Smooth muscle cell (in vitro differentiated cells): ENCODE measurements around the gene SPINT2. TPM values are rescaled to one million over a fixed set of nuclear protein-coding genes. Genes with fewer than 3 reads are reported as not detected.

Source experiments
- DNase-seq: peaks from one replicate; lab custom pipeline; 2025; ENCODE audit not compliant: unreplicated experiment; lab: John Stamatoyannopoulos, UW
- H2AFZ ChIP-seq: fragments of 200-600 bp; sonication (generic); 2 replicates; pipeline ENCODE4 v1.6.0; 2016; ENCODE audit warnings: antibody characterized with exemption, low read depth, mild to moderate bottlenecking
- H3F3A ChIP-seq: fragments of 200-600 bp; sonication (generic); 2 replicates; pipeline ENCODE4 v1.6.0; 2017; ENCODE audit warnings: antibody characterized with exemption, low read depth
- H3K27ac ChIP-seq: fragments of 200-600 bp; sonication (generic); 2 replicates; pipeline ENCODE4 v1.5.1; 2016; ENCODE audit warnings: low read depth, mild to moderate bottlenecking
- H3K27me3 ChIP-seq: fragments of 200-600 bp; sonication (generic); 2 replicates; pipeline ENCODE4 v1.6.1; 2016; ENCODE audit warnings: low read depth, mild to moderate bottlenecking
- H3K36me3 ChIP-seq: fragments of 200-600 bp; sonication (generic); 2 replicates; pipeline ENCODE4 v1.5.1; 2016; ENCODE audit warnings: low read depth
- H3K4me1 ChIP-seq: fragments of 200-600 bp; sonication (generic); 2 replicates; pipeline ENCODE4 v1.5.1; 2016; ENCODE audit warnings: low read depth
- H3K4me2 ChIP-seq: fragments of 200-600 bp; sonication (generic); 2 replicates; pipeline ENCODE4 v1.6.0; 2016; ENCODE audit warnings: mild to moderate bottlenecking
- H3K4me3 ChIP-seq: fragments of 200-600 bp; sonication (generic); 2 replicates; pipeline ENCODE4 v1.5.1; 2016; ENCODE audit warnings: mild to moderate bottlenecking
- H3K79me2 ChIP-seq: fragments of 200-600 bp; sonication (generic); 2 replicates; pipeline ENCODE4 v1.6.0; 2016; ENCODE audit warnings: low read depth, mild to moderate bottlenecking
- H3K9ac ChIP-seq: fragments of 200-600 bp; sonication (generic); 2 replicates; pipeline ENCODE4 v1.6.0; 2016; ENCODE audit warnings: low read depth
- H3K9me3 ChIP-seq: fragments of 200-600 bp; sonication (generic); replicated peaks from 2 replicates; pipeline ENCODE4 v1.5.1; 2016; ENCODE audit warnings: low read depth
- H4K20me1 ChIP-seq: fragments of 200-600 bp; sonication (generic); 2 replicates; pipeline ENCODE4 v1.6.0; 2016; ENCODE audit warnings: low read depth
- WGBS: methylation state at CpG from one replicate; pipeline ENCODE4 v1.1.7; 2016; ENCODE audit warnings: low lambda C conversion rate; 5-methylcytosine and 5-hydroxymethylcytosine counted together
- polyA plus RNA-seq: library from polyadenylated mRNA; unstranded; fragments of >200 nt; fragmentation: Nextera tagmentation; extraction: Ambion mirVana; gene quantifications from 2 replicates; pipeline ENCODE4 v1.2.1, GENCODE V29; 2016
- total RNA-seq: library from RNA; depleted of rRNA; stranded (reverse); fragments of >200 nt; gene quantifications from 2 replicates; pipeline ENCODE4 v1.2.3, GENCODE V29; 2014
- TF ChIP-seq, protein P1 (sequence below): fragments of 200-600 bp; sonication (generic); IDR thresholded peaks from 2 replicates; pipeline ENCODE4 v1.5.1; 2017; ENCODE audit warnings: borderline replicate concordance, mild to moderate bottlenecking, antibody characterized with exemption; ENCODE audit not compliant: insufficient read depth, poor library complexity, severe bottlenecking

SPINT2 gene
- total and polyA plus RNA-seq, 2 experiments from 2014 or later: 153 to 201 TPM

DNA sequence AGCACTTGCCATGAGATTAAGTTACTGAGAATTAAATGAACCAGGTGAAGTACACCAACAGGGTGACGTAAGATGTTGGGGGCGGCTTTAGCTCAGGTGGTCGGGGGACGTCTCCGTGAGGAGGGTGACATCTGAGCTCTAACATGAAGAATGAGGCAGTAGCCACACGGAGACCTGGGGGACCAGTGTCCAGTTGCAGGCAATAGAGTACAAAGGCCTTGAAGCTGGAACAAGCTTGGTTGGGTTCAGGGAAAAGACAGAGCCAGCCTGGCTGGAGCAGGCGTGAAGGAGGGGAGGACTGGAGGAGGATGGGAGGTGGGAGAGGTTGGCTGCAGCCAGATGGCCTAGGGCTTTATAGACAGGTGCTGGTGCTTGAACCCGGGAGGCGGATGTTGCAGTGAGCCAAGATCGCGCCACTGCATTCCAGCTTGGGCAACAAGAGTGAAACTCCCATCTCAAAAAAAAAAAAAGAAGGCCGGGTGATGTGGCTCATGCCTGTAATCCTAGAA, 1.6 kb downstream of the SPINT2 start:
- peak overlapping the region; percentile 91 for H3K4me2 ChIP-seq
- H3K9me3 ChIP-seq: no peaks in the 10 kb centered on the region
- TF ChIP-seq, protein P1, sequence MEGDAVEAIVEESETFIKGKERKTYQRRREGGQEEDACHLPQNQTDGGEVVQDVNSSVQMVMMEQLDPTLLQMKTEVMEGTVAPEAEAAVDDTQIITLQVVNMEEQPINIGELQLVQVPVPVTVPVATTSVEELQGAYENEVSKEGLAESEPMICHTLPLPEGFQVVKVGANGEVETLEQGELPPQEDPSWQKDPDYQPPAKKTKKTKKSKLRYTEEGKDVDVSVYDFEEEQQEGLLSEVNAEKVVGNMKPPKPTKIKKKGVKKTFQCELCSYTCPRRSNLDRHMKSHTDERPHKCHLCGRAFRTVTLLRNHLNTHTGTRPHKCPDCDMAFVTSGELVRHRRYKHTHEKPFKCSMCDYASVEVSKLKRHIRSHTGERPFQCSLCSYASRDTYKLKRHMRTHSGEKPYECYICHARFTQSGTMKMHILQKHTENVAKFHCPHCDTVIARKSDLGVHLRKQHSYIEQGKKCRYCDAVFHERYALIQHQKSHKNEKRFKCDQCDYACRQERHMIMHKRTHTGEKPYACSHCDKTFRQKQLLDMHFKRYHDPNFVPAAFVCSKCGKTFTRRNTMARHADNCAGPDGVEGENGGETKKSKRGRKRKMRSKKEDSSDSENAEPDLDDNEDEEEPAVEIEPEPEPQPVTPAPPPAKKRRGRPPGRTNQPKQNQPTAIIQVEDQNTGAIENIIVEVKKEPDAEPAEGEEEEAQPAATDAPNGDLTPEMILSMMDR: no peak
- H3K4me3 ChIP-seq: peak overlapping the region; percentile 70
- peaks cover 23% of the 10 kb centered on the region for H3K79me2 ChIP-seq
- H3K4me1 ChIP-seq: peaks cover 34% of the 10 kb centered on the region
- 77% methylated on average over 12 of the region's 12 CpGs for WGBS
- peak overlapping the region; percentile 69 for H3K27ac ChIP-seq
- no peak overlapping the region for H2AFZ ChIP-seq
- H3K27me3 ChIP-seq: no peaks in the 10 kb centered on the region
- no peaks in the 10 kb centered on the region for H3K36me3 ChIP-seq
- DNase-seq: no peak
- no peak overlapping the region for H3K9ac ChIP-seq
- H4K20me1 ChIP-seq: peaks cover 40% of the 10 kb centered on the region
- H3F3A ChIP-seq: peaks cover 24% of the 10 kb centered on the region

DNA sequence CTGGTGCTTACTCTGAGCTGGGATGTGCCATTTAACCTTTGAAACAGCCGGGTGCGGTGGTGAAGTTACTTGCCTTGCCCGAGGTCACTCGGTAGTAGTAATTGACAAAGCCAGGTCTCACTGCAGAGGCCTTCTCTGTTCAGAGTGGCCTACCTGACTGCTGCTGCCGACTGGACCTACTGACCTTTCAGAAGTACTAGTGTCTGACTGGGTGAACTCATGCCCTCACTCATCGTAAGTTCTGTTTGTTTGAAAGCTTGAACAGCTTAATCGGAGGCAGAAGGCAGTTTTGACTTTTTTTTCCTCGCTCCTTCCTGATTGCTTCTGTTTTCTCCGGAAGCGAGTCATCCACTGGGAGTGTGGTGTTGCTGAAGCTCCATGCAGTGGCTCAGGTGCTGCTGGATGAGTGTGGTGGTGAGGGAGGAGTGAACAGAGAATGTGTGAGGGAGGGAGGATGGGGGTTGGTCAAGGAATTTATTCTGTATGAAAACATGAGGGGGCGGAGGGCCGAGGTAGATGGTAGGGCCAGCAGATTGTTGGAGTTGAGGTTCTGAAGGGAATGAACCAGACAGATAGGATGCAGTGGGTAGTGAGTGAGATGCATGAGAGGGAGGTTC, 2.7 kb downstream of the SPINT2 start:
- Histone ChIP-seq H3K27ac (peak overlapping the region; percentile 55), H4K20me1 (peaks cover 48% of the 10 kb centered on the region), H3K4me3 (peak overlapping the region; percentile 70), H3K4me2 (peak overlapping the region; percentile 91), H3K79me2 (peaks cover 34% of the 10 kb centered on the region), H3K9ac (no peak overlapping the region), H3K27me3 (no peaks in the 10 kb centered on the region), H3K4me1 (peaks cover 35% of the 10 kb centered on the region), H3K36me3 (no peaks in the 10 kb centered on the region), H3K9me3 (no peaks in the 10 kb centered on the region), H3F3A (peaks cover 24% of the 10 kb centered on the region), H2AFZ (no peak overlapping the region)
- no peak for DNase-seq
- TF ChIP-seq, protein P1: no peak
- WGBS: 38% methylated on average over 12 of the region's 12 CpGs

DNA sequence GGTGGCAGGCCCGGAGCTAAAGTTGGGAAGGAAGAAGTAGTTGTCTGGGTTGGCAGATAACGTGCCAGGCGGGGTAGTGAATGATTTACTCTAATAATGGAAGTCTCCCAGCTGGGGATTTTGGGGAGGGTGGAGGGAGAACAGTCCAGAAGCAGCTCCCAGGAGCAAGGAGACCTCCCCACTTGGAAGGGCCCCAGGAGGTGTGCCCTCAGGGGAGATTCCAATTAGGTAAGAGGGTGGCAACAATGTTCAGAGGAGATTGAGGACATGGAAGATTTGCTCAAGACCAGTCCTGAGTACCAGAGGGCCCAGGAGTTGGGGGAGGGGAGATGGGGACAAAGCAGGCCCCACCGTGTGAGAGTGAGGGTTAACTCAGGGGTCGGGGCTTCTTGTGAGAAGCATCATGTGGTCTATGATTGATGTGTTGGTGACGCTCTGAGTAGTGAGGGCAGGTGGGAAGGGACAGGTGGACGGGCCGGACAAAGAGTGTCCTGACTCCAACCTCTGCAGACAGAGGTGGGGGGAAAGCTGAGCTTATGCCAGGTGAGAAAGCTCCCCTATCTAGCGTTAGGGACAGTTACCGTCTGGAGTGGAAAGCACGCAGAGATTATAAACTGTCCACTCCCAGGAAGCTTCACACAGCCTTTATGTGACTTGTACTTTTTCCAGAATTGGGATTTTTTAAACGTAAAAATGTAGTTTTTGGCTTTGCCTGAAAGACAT, 3.5 kb downstream of the SPINT2 start:
- Histone ChIP-seq H3F3A (peaks cover 24% of the 10 kb centered on the region), H3K27me3 (no peaks in the 10 kb centered on the region), H3K27ac (no peak overlapping the region), H3K4me2 (peak overlapping the region; percentile 91), H3K9ac (no peak overlapping the region), H3K4me1 (peaks cover 35% of the 10 kb centered on the region), H3K9me3 (no peaks in the 10 kb centered on the region), H2AFZ (no peak overlapping the region), H3K36me3 (no peaks in the 10 kb centered on the region), H3K79me2 (peaks cover 43% of the 10 kb centered on the region), H3K4me3 (peak overlapping the region; percentile 70), H4K20me1 (peaks cover 55% of the 10 kb centered on the region)
- no peak for DNase-seq
- TF ChIP-seq, protein P1: no peak
- WGBS: 66% methylated on average over 12 of the region's 12 CpGs
